GM19468 (cell line): ENCODE measurements around the gene C1QL1.

Experiments used
- ATAC-seq: cut with Tn5 transposase; IDR thresholded peaks from one replicate; pipeline ENCODE4 v1.9.1; 2021; ENCODE audit warnings: mild to moderate bottlenecking, moderate library complexity, moderate number of reproducible peaks; ENCODE audit not compliant: unreplicated experiment; ENCODE audit errors: extremely low read depth

Gene C1QL1

DNA sequence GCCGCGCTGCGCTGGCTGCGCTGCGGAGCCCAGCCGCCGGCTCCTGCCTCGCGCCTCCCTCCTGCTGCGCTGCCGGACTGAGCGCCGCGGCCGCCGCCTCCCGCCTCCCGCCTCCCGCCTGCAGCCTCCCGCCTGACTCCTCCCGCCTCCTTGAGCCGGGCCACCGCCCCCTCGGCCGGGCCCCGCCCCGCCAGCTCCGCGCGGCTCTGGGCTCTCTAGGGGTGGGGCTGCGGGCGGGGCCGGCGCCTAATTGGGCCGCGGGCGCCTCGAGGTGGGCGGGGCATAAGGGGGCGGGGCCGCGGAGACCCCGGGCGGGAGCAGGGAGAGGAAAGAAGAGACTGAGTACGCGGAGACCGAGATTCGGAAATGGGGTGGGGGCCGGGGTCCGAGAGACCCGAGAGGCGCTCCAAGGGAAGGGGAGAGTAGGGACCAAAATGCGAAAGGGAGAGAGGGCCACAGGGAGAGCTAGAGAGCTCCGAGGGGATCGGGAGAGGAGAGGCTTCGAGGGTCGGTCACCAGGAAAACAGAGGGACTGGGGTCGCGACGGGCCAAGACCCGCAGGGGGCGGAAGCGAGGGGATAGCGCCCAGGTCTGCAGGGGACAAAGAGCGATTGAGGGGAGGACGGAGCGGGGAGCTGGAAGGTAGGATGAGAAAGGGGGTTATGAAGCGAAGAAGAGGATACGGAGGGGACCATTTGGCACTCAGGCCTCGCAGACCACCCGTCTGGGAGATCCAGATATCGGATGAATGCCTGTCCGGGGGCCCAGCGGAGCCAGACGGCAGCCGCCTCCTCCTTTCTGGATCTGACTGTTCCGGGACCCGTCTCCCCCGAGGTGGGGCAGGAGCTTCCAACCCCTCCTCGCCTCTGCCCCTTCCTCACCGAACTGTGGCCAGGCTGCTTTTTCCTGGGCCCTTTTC is at the start of gene C1QL1:
Gene C1QL1, minus strand, starts transcription at position 79 of the 919 bp plus-strand sequence. CDS start 255 bp downstream, outside the sequence.
- ATAC-seq, result no peak

DNA sequence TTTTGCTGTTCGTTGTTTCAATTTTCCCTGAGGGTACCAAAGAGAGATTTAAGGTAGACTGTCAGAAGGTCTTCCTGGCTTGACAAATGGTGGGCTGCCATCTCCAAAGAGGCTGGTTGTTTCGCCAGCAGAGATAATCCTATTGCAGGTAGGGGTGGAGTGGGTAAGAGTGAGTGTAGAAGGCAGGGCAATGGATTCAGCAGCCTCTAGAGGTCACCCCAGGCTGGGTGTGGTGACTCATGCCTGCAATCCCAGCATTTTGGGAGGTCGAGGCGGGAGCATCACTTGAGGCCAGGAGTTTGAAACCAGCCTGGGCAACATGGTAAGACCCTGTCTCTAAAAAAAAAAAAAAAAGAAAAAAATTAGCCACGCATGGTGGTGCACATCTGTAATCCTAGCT is 48.7 kb upstream of the C1QL1 start:
- ATAC-seq, result no peak

DNA sequence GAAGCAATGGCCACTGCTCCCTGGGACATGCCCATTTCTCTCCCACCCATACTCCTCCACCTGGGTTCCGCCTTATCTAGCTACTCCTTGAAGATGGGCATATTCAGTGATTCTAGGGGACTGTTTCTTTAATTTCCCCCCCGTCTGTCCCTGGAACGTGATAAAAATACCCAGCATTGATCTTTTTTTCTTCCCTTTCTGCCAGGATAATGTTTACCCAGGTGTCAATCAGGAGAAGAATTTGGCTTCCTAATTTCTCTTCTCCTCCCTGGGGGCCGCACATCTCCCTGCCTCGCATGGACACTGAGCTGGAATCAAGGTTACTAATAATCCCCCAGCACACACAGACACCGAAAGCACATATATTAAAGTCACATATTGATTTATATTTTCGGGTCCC is 48.1 kb upstream of the C1QL1 start:
- ATAC-seq, result no peak

DNA sequence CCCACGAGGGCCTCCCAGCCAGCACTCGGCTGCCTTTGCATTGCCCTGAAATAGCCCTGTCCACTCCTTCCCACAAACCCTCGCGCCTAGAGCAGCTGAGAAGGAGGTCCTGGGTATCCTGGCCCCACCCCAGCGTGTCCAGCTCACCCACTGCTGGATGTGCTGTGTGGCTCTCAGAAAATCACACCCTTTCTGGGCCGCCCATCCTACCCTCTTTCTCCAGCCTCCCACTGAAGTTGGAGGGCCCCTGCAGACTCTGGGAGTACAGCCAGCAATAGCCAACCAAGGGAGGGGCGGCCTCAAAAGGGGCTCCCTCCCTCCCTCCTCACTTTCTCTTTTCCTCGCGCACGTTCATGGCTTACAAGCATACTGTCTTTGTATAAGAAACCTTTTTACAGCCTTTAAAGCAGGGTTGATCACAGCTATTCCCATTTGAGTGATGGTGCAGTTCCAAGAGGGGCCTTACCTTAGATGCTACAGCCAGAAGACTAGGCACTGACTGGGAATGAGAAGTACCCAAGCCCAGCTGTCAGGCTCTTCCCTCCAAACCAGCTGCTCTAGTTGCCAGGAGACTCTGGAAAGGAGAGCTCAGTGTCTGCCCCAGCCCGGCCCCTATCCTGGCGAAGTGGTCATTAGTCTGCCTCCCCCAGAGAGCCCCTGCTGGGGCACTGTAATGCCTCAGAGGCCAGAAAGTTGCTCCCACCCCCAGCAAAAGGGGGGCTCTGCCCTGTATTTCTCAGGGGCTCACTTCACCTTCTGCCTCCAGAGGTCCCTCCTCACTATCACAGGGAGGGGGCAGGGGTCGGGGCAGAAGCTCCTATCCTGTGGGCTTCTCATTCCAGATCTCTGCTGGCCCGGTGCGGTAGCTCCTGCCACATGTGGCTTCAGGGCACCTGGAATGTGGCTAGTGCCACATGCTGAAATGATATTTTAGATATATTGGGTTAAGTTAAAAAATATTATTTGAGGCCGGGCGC is 45.2 kb upstream of the C1QL1 start:
- ATAC-seq, result no peak

DNA sequence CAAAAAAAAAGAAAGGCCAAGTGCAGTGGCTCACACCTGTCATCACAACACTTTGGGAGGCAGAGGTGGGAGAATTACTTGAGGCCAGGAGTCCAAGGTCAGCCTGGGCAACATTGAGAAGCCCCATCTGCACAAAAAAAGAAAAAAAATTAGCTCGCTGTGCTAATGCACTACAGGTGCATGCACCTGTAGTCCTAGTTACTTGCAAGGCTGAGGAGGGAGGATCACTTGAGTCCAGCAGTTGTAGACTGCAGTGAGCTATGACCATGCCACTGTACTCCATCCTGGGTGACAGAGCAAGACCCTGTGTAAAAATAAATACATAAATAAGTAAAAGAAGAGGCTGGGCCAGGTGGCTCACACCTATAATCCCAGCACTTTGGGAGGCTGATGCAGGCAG is 43.7 kb upstream of the C1QL1 start:
- no peak for ATAC-seq

DNA sequence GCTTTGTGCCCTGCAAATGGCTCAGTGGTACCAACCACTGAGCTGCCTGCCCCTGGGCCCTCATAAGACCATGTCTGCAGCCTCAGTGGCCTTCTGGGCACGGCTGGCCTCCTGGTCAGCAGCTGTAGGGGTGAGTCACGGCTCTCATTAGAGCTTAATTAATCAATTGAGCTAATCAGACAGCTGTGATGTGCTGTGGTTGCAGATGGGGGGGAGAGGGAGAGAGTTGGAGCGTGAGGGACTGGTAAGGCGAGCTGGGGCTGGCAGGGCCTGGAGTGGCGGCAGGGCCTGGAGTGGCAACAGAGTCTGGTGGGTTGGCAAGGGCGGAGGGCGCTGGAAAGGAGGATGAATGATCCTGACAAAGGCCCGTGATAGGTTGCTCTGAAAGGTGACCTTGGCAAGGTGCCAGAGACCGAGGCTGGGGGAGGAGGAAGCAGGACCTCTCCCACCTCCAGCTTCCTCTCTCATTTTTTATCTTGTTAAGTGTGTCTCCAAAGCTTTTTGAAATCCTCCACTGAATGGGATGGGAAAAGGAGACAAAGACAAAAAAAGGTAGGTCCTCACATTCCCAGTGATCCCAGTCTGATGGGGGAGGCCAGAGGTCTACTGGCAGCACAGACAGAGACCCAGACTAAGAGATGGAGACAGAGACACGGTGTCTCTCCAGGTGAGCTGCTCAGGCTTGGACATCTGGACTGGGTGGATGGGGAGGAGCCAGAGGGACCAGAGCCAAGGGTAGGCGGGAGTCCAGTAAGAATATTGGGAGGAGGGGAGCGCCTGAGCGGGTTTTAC is 41.8 kb upstream of the C1QL1 start:
- ATAC-seq, result no peak

DNA sequence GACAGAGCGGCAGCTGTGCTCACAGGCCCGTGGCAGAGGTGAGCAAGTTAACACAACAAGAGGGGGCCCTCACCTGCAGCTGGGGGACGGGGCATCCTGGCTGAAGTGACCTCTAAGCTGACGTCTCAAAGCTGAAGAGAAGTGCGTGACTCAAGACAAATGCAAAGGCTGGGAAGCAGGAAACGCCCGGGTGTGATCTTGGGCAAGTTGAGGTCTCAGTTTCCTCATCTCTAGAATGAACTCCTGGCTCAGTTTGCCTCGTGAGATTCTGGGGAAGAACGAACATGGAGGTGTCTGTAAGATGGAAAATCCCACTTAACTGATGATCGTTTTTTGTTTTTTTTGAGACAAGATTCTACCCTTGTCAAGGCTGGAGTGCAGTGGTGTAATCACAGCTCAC is 40.1 kb upstream of the C1QL1 start:
- no peak for ATAC-seq

DNA sequence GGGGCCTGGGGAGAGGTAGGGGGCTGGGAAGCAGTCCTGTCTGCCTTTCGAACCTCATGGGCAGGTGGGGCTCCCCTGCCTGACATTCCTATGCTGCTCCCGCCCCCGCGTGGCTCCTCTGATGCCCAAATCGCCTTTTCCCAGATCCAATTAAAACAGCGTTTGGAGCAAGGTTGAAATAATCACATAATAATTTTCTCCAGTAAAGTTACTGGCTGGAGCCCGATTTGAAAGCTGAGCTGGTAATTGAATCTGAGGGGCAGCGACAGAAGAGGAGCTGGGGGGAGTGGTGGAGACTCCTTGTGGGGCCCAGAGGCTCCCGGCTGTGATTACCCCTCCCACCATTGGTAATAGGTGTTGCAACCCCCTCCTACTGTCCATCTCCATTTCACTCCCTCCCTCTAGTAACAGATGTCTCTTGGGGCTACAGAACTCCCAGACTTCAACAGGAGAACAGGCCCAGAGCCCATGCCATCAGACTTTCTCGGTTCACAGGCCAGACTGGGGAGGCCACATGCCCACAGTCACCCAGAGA is 38.9 kb upstream of the C1QL1 start:
- ATAC-seq, result no peak

DNA sequence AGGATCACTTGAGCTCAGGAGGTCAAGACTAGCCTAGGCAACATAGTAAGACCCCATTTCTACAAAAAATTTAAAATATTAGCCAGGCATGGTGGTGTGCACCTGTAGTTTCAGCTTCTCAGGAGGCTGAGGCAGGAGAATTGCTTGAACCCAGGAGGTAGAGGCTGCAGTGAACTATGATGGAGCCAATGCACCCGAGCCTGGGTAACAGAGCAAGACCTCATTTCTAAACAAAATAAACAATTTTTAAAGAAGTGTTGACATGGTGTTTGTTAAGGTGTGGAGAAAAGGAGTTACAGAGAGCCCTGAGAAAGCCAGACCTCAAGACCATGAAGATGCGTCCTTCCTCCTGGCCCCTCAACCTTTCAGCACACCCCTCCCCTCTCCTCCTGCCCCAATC is 37.6 kb upstream of the C1QL1 start:
- no peak for ATAC-seq

DNA sequence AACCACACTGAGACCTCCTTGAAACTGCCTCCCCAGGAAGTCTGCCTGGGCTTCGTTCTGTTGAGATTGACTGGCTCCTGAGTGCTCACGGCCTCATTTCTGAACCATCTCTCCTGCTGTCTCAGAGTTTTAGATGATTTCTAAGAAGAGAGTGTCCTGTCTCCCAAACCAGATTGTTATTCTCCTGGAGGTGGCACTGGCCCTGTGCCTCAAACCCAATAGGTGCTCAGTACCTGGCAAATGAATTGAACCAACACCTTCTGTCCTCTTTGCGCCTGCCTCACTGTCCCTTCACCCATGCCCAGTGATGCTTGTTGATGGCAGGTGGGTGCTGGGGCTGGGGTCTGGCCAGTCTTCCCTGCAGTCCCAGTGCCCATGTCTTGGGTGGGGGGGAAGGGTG is 36.3 kb upstream of the C1QL1 start:
- ATAC-seq, result no peak

DNA sequence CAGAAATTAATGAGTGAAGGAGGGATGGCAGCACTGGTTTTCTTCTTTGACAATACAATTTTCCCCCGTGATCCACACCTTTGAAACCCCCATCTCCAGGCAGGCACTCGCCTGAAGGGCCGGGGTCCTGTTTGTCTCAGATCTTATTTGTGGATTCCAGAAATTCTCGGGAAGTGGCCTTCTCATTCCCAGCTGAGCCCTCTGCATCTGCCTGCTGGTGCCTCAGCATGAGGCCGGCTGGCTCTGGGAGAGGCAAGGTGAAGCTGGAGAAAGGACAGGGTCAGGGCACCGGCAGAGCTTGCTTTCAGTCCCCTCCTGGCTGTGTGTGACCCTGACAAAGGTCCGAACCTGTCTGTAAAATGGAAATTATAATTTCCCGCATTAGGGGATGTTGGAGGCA is 35.8 kb upstream of the C1QL1 start:
- no peak for ATAC-seq

DNA sequence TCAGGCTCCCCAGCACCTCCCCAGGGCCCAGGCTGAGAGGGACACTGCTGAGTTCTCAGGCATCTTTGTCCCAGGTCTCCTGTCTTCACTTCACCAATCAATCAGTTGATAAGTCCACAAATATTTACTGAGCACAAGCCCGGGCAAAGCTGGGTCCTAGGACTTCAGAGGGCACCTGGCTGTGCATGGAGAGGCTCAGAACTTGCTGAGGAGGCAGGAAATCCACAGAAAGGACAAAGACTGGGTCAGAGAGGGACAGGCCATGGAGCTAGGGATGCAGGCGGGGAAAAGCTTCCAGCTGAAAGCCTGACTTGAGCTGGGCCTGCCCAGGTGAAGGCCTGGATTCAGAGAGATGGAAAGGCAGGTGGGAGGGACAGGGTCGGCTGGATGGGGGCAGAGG is 33.2 kb upstream of the C1QL1 start:
- no peak for ATAC-seq

DNA sequence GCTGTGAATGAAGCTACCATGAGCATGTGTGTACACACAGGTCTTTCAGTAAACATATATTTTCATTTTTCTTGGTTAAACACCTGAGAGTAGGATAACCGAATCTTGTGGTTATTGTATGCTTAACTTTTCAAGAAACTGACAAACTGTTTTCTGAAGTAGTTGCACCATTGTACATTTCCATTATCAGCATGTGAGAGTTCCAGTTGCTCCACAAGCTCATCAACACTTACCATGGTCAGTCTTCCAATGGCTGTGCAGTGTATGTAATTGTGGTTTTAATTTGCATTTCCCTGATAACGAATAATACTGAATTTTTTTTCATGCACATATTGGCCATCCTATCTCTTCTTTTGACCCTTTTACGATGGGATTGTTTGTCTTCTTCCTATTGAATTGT is 31.3 kb upstream of the C1QL1 start:
- no peak for ATAC-seq

DNA sequence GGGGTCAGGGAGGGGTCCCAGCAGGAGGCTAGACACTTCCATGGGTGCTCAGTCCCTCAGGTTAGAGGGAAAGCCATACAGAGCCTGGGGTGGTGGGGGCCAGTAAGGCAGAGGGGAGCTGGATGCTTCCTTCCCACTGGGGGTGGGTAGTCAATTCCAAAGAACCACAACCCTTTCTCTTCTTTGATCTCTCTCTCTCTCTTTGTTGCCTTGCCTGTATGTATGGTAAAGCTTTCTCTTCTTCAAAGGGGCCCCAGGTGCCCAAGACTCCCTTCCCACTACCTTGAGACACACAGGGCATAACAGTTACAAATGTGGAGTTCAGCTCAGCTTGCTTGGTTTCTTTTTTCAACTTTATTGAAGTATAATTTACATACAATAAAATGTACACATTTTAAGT is 30.5 kb upstream of the C1QL1 start:
- ATAC-seq, result no peak

DNA sequence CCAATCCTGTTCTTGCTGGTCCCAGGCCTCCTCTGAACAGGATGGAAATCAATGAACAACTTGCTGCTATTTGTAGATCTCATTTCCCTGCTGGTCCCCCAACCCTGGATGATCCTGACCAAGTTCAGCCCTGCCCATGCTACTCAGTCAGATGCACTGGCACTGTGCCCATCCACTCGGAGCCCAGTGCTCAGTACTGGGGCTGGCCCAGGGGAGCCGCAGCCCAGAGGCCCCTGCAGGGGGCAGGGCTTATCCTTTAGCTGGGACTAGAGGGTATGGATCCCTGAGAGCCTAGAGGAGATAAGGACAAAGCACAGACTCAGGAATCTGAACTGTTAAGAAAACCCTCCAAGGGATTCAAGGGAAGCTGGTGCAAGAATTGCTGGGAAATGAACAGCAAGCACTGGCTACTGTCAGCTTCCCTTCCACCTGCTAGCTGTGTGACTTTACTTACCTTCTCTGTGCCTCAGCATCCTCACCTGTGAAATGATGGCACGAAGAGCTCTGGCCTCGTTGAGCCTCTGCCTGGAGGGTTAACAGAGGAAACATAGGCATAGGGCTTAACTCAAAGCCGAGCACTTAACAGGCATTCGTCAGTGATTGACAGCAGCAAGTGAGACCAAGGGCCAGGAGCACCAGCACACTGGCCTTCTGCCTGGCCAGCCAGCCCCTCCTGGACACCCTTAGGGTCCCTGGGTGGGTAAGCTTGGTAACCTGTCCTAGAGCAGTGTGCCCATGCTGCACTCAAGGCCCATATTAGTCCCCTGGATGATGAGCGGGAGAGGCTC is 29.8 kb upstream of the C1QL1 start:
- no peak for ATAC-seq

DNA sequence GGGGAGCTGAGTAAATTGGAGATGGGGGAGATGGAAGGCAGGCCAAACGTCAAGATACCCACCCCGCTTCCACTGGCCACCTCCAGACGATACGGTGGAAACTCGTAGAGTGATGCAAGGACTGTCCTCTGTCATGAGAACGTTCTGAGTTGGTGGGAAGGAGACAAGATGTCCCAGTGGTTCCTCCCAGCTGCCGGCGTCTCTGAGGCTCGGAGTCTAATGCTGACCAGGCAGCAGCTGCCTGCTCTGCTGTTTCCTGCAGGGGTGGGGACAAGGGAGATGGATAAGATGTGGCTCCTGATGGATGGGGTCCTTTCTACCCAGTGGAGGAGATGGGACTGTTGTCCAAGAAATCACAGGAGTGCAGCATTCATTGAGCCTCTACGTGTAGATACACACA is 28.2 kb upstream of the C1QL1 start:
- ATAC-seq, result no peak

DNA sequence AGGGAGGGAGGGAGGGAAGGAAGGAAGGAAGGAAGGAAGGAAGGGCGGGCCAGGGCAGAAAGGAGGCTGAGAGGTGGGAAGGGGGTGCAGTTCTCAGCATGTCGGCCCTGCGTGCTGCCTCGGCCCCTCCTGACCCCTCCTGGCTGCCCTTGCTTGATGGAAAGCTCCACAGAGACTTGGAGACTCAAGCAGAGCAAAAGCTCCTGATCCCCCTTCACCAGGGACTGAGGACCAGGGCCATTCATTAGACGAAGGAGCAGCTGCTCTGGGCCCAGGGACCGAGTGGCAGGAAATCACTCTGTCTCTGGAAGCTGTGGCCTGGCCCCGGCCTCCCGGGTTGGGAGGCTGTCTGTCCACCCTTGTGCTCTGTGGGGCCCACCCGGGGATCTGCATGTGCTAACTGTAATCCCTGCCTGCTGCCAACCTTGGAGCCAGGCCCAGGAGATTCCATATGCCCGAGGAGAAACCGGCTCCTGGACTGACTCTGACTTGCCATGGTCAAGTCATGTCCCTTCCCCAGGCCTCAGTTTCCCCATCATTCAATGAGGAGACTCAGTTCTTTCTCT is 27.4 kb upstream of the C1QL1 start:
- ATAC-seq, result no peak

DNA sequence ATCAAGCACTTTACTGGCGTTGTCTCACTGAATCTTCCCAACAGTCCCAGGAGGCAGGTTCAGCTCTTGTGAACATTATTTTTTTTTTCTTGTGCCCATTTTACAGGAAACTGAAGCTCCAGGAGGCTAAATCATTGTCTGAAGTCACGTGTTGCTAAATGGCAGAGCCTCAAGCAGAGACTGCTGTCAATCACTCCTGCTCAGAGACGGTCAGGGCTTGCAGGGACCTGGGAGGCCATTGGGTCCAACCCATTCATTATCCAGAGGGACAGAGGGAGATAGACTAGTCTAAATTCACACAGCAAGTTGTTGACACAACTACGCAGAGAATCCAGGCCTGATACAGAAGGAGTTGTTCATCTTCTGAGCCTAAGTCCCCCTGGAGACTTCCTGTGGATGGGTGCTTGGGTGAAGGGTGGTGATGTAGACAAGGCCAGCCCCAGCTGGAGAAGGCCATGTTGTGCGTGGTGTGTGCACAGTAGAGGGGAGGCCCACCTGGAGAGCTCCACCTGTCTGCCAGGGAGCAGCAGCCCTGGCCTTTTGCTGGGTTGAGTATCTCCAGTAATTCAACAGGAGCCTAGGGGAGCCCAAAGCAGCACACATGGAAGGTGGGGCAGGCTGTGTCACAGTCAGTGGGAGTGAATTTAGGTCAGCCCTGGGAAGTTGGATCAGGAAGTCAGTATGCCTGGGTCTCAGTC is 24.3 kb upstream of the C1QL1 start:
- no peak for ATAC-seq
